Effector memory CD4-positive, alpha-beta T cell (primary cell): ENCODE data around the gene SLITRK6.

Experiments
- DNase-seq, 3 donors: peaks; one replicate each; pipeline ENCODE4 v3.0.0-alpha.2; 2020
- H3K27ac ChIP-seq: 2 replicates; pipeline ENCODE4 v1.7.0; 2013; ENCODE audit warnings: mild to moderate bottlenecking, low read length, moderate library complexity; ENCODE audit not compliant: insufficient read depth, poor library complexity, severe bottlenecking
- H3K27me3 ChIP-seq: replicated peaks from 2 replicates; pipeline ENCODE4 v1.7.0; 2013; ENCODE audit warnings: mild to moderate bottlenecking, low read length; ENCODE audit not compliant: insufficient read depth, control insufficient read depth, poor library complexity, severe bottlenecking
- H3K36me3 ChIP-seq: 2 replicates; pipeline ENCODE4 v1.7.0; 2013; ENCODE audit warnings: mild to moderate bottlenecking, low read length, moderate library complexity; ENCODE audit not compliant: control insufficient read depth, insufficient read depth
- H3K4me1 ChIP-seq: 2 replicates; pipeline ENCODE4 v1.7.0; 2013; ENCODE audit warnings: low read length, mild to moderate bottlenecking; ENCODE audit not compliant: control insufficient read depth, insufficient read depth, poor library complexity, severe bottlenecking
- H3K4me3 ChIP-seq: 2 replicates; pipeline ENCODE4 v1.7.0; 2013; ENCODE audit warnings: low read length, low read depth, mild to moderate bottlenecking; ENCODE audit not compliant: insufficient read depth, poor library complexity, severe bottlenecking
- H3K9me3 ChIP-seq: 2 replicates; pipeline ENCODE4 v1.7.0; 2013; ENCODE audit warnings: mild to moderate bottlenecking, low read length, moderate library complexity; ENCODE audit not compliant: control insufficient read depth
- total RNA-seq, 3 donors: gene quantifications; one replicate each; lab custom pipeline; 2026; lab: John Stamatoyannopoulos, UW

The SLITRK6 gene, protein sequence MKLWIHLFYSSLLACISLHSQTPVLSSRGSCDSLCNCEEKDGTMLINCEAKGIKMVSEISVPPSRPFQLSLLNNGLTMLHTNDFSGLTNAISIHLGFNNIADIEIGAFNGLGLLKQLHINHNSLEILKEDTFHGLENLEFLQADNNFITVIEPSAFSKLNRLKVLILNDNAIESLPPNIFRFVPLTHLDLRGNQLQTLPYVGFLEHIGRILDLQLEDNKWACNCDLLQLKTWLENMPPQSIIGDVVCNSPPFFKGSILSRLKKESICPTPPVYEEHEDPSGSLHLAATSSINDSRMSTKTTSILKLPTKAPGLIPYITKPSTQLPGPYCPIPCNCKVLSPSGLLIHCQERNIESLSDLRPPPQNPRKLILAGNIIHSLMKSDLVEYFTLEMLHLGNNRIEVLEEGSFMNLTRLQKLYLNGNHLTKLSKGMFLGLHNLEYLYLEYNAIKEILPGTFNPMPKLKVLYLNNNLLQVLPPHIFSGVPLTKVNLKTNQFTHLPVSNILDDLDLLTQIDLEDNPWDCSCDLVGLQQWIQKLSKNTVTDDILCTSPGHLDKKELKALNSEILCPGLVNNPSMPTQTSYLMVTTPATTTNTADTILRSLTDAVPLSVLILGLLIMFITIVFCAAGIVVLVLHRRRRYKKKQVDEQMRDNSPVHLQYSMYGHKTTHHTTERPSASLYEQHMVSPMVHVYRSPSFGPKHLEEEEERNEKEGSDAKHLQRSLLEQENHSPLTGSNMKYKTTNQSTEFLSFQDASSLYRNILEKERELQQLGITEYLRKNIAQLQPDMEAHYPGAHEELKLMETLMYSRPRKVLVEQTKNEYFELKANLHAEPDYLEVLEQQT
- total RNA-seq = 0 reads per million in 3 donors

DNA sequence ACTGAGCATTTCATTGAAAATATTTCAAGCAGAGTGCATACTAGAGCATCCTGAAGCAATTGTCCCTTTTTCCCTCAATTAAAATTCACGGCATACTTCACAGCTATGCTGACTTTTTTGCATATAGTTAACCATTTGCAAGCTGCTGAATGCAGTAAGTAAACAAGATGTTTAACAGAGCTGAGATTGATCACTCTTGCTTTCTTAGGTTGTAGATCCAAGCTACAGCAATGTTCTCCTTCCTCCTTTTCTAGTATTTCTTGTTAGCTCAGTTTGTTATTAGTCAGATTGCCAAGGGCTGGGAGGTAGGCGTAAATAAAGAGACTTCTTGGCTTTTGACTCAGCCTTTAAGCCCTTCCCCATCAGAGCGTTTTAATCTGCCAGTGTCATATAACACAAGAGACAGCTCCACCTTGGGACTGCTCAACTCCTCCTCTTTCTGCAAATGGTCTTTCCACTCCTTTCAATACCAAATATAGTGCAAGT, at the start of gene SLITRK6:
Gene SLITRK6, minus strand, starts transcription at position 323 of the 486 bp plus-strand sequence. CDS start 2,911 bp downstream, outside the sequence.
- no peak within 1 kb of the TSS for H3K4me3 ChIP-seq
- no peak within 1 kb of the TSS for H3K27ac ChIP-seq
- no peak for DNase-seq
- H3K36me3 ChIP-seq = no peaks in the 10 kb centered on the region
- no peaks in the 10 kb centered on the region for H3K4me1 ChIP-seq
- no peaks in the 10 kb centered on the region for H3K9me3 ChIP-seq
- H3K27me3 ChIP-seq = no peaks in the 10 kb centered on the region

DNA sequence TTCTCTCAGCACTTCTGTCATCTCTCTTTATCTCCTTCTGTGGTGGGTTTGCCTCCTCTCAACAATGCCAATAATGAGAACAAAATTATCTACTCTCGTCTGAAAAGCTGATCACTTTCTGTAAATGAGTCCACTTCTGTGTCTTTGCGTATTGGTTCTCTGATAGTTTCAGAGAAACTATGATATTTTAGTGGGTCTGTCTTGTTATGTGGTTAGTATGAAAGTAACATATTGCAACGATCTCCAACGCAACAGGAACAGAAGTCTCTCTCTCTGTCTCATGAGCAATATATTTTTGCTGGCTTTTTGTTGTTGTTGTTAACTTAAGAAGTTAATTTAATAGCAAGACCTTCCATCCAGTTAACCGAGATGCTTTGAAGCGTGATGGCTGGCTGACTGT, 47.8 kb upstream of the SLITRK6 start:
- no peak for DNase-seq
- H3K4me3 ChIP-seq = no peak overlapping the region
- H3K4me1 ChIP-seq = no peaks in the 10 kb centered on the region
- H3K27me3 ChIP-seq = no peaks in the 10 kb centered on the region
- H3K27ac ChIP-seq = no peak overlapping the region
- H3K9me3 ChIP-seq = no peaks in the 10 kb centered on the region
- H3K36me3 ChIP-seq = no peaks in the 10 kb centered on the region

DNA sequence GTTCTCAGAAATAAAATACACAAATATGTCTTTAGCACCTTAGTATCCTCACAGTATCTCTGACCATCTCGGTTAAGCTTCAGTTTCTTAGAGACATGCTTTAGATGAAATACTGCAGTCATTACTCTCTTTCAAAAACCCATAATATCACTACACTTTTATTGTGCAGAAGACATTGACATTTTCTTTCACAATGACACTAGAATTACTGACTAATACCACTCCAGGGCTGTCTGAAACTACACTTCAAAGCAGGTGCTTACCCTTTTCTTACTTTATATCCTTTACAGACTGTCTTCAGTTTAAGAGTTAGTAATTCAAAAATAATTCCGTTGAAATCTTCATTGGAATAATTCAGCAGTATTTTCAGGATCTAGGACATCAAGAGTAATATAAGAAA, 42.2 kb upstream of the SLITRK6 start:
- Histone ChIP-seq H3K36me3 (no peaks in the 10 kb centered on the region), H3K9me3 (no peaks in the 10 kb centered on the region), H3K27ac (no peak overlapping the region), H3K27me3 (no peaks in the 10 kb centered on the region), H3K4me1 (no peaks in the 10 kb centered on the region), H3K4me3 (no peak overlapping the region)
- DNase-seq = no peak

DNA sequence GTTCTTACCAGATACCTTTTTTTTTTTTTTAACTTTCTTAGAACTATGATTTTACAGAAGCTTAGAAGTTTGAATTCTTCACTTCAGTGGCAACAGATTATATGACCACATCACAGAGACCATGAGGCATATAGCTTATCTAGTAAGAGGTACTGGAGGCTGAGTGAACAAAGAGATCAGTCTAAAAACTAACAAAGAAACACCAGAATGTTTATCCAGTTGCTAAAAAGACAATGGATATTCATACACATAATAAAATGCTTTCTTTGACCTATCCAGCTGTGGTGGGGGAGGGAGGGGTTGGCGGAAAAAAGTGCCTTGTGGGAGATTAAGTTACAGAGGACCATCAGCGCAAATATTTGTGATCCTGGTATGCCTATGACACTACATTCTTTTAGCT, 34.7 kb upstream of the SLITRK6 start:
- Histone ChIP-seq H3K36me3 (no peaks in the 10 kb centered on the region), H3K4me1 (no peaks in the 10 kb centered on the region), H3K9me3 (no peaks in the 10 kb centered on the region), H3K27ac (no peak overlapping the region), H3K4me3 (no peak overlapping the region), H3K27me3 (no peaks in the 10 kb centered on the region)
- no peak for DNase-seq

DNA sequence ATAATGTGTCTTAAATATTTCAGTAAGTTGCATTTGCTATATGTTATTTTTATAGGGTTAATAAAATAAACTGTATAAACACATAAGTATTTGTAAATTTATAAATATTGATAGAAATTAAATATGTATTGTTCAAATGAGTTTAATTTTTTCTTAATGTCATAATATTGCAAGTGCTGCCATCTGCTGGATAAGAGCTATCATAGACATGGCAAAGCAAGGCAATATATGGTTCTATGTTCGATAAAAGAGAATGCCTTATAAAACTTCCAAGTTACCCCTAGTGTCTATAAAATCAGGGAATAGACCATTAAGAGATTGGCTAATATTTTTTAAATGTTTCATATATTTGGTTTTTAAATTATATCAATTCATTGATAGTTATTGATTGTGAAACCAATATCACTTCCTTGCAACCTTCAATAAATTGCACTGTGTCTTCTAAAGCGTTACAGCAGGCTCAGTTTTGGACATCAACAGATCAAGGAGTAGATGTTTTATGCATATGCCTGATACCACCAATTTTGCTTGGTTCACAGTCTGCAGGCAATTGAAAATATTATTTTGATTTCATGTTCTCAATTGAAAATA, 29.0 kb upstream of the SLITRK6 start:
- no peaks in the 10 kb centered on the region for H3K27me3 ChIP-seq
- H3K27ac ChIP-seq = no peak overlapping the region
- H3K9me3 ChIP-seq = no peaks in the 10 kb centered on the region
- H3K4me3 ChIP-seq = no peak overlapping the region
- H3K36me3 ChIP-seq = no peaks in the 10 kb centered on the region
- no peak for DNase-seq
- H3K4me1 ChIP-seq = no peaks in the 10 kb centered on the region

DNA sequence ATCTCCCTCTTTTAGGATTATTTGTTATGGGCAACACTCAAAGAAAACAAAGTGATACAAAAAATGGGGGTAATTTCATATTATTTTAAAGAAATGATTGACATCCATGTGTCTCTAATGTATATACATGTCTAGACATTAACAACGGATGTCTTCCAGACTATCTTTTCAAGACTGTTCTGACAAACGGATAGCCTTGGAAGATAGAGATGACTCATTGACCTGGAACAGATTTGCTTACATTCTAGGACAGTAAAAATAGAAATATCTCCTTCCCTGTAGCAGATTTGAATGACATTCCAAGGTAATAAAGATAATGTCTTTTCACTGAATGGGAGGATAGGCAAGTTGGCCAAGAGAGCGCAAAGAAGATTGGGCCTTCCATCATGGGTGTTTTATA, 26.2 kb upstream of the SLITRK6 start:
- DNase-seq = no peak
- Histone ChIP-seq H3K27ac (no peak overlapping the region), H3K9me3 (no peaks in the 10 kb centered on the region), H3K27me3 (no peaks in the 10 kb centered on the region), H3K4me3 (no peak overlapping the region), H3K4me1 (no peaks in the 10 kb centered on the region), H3K36me3 (no peaks in the 10 kb centered on the region)

DNA sequence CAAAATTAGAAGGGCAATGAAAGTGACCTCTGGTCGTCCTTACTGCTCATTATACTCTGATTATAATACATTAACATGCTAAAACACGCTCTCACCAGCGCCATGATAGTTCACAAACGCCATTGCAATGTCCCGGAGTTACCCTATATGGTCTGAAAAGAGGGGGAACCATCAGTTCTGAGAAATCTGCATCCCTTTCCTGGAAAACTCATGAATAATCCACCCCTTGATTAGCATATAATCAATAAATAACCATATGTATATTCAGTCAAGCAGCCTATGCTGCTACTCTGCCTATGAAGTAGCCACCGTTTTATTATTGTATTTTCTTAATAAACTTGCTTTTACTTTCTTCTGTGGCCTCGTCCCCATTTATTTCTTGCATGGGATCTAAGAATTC, 24.6 kb upstream of the SLITRK6 start:
- no peaks in the 10 kb centered on the region for H3K27me3 ChIP-seq
- H3K4me1 ChIP-seq = no peaks in the 10 kb centered on the region
- H3K27ac ChIP-seq = no peak overlapping the region
- no peak for DNase-seq
- no peaks in the 10 kb centered on the region for H3K9me3 ChIP-seq
- H3K36me3 ChIP-seq = no peaks in the 10 kb centered on the region
- no peak overlapping the region for H3K4me3 ChIP-seq

DNA sequence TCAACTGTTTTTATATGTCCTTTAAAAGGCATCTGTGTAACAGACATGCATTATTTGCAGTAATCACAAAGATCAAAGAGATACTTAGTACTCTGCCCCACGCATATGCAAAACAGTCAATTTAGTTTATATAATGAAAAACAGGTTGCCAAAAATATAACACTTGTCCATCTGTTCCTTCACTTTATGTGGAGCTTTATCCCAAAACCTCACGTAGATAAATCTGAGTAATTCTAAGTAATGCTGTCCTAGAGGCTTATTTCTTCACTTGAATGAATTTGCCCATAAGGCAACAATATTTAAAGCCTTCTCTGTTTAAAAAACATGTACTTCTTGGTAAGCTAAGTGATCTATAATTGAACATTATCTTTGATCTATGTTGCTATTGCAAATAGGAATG, 20.3 kb upstream of the SLITRK6 start:
- Histone ChIP-seq H3K9me3 (no peaks in the 10 kb centered on the region), H3K4me3 (no peak overlapping the region), H3K4me1 (no peaks in the 10 kb centered on the region), H3K36me3 (no peaks in the 10 kb centered on the region), H3K27ac (no peak overlapping the region), H3K27me3 (no peaks in the 10 kb centered on the region)
- DNase-seq = no peak

DNA sequence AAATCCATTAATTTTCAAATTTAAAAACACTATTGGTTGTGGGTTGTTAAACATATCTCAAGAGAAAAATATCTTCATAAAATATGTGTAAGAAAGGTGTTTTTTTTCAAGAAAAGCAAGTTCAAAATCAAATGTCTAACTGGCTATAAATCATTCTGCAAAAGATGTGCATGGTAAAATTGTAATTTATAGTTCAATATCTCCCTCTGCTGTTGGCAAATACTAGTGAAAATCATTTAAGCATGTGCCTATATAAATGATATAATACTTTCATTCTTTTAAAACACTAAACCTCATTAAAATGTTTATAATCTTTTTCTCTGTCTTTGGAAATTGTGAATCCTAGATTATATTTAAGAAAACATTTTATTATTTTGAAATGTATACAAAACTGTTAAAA, 17.2 kb upstream of the SLITRK6 start:
- no peak for DNase-seq
- Histone ChIP-seq H3K4me1 (no peaks in the 10 kb centered on the region), H3K4me3 (no peak overlapping the region), H3K9me3 (no peaks in the 10 kb centered on the region), H3K27ac (no peak overlapping the region), H3K27me3 (no peaks in the 10 kb centered on the region), H3K36me3 (no peaks in the 10 kb centered on the region)
